Measurements from ENCODE around the gene CTBP1. TPM values are rescaled to one million over a fixed set of nuclear protein-coding genes. Genes with fewer than 3 reads are reported as not detected.

CTBP1 gene
- total and polyA plus RNA-seq, 2 of the 8 experiments (the other 6 are each of a cell fraction or from before 2014, with no cell fraction given) = 128 to 185 TPM

DNA sequence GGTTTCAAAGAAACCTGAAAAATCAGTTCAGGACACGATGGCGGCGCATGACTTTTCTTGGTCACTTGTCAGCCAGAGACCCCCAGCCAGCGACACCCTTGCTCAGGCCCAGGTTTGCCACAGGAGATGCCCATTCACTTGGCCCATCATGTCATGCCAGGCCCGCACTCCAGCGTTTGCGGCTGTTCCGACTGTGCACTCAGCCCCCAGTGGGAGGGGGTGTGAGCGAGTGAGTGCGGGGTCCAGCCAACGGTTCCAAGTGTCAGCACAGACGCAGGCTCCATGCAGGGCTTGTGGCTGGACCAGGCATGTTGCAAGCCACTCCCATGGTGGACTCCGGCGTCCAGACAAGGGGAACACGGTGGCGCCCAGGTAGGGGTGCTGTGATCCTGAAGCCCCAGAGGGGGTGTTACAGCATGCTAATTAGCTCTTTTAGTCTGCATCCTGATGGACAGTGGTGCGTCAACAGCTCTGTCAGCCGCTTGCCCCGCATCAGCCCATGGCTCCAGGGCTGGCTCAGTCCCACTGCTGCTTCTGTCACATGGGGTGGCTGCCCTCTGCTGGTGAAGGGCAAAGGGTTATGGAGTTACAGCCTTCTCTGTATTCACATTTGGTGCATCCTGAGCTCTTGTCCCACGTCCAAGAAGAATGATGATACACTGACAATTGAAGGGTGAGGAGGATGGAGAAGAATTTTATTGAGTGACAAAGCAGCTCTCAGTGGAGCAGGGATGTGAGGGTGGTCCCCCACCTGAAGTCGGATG lies 37.0 kb upstream of the CTBP1 start:
- Histone ChIP-seq H4K8ac (ENCODE audit: extremely low read depth, insufficient read depth, low read length) (no peak overlapping the region), H2AK5ac (ENCODE audit: low read depth, low read length) (no peak overlapping the region), H3K18ac (ENCODE audit: extremely low read depth, low read length) (no peak overlapping the region), H3K4me2 (ENCODE audit: insufficient read depth in 1 of 2, low read depth in 2 of 2, low read length in 2 of 2) (peak overlapping the region in 1 of 2 experiments; percentile 33; a peak in 1 of 4 replicates), H3K27ac (ENCODE audit: low read depth, low read length) (no peak overlapping the region), H2BK20ac (ENCODE audit: low read length) (no peak overlapping the region), H3K56ac (replicated peaks; ENCODE audit: insufficient read length, low read depth, low read length) (no peak overlapping the region), H2BK120ac (replicated peaks; ENCODE audit: low read depth, low read length) (no peak overlapping the region), H3K14ac (ENCODE audit: insufficient read length) (no peak overlapping the region), H3K4me1 (replicated peaks in 1 of 4; ENCODE audit: control insufficient read depth in 3 of 4, insufficient read depth in 4 of 4, low read length in 3 of 4) (peaks cover 0 to 5% (median 3%) of the 10 kb centered on the region in 4 experiments; a peak in 4 of 7 replicates), H2BK12ac (ENCODE audit: low read depth, low read length) (no peak overlapping the region), H3K27me3 (replicated peaks in 1 of 4; ENCODE audit: control insufficient read depth in 3 of 4, extremely low read depth in 1 of 4, insufficient read depth in 3 of 4, low read length in 3 of 4) (0 out of 7 replicates have a peak, but pooled peaks cover 0 to 2% (median 0%) of the 10 kb centered on the region in 4 experiments), H3K79me2 (ENCODE audit: control insufficient read depth in 1 of 2, insufficient read depth in 2 of 2, low read length in 2 of 2) (peaks cover 10 to 13% of the 10 kb centered on the region in 2 experiments), H2BK5ac (ENCODE audit: low read depth, low read length) (no peak overlapping the region), H4K91ac (replicated peaks; ENCODE audit: insufficient read length, low read length) (no peak overlapping the region), H3K23ac (ENCODE audit: insufficient read length) (no peak overlapping the region), H3K79me1 (ENCODE audit: low read depth, low read length) (peaks cover 5% of the 10 kb centered on the region; the same call in 1 of the 2 replicates), H3K9me3 (ENCODE audit: insufficient read depth in 2 of 2, low read depth in 1 of 2, low read length in 1 of 2) (no peaks in the 10 kb centered on the region), H3K4me3 (ENCODE audit: extremely low read depth in 1 of 4, insufficient read depth in 2 of 4, low read depth in 3 of 4, low read length in 4 of 4) (no peak overlapping the region), H4K20me1 (replicated peaks in 1 of 2; ENCODE audit: control insufficient read depth in 1 of 2, insufficient read depth in 2 of 2, low read length in 2 of 2) (peaks cover 4% of the 10 kb centered on the region in 2 experiments), H3K9ac (replicated peaks in 1 of 4; ENCODE audit: extremely low read depth in 1 of 4, low read depth in 3 of 4, low read length in 3 of 4) (no peak overlapping the region), H3K36me3 (ENCODE audit: control insufficient read depth in 2 of 4, insufficient read depth in 4 of 4, low read length in 3 of 4) (no peaks in the 10 kb centered on the region), H3K4ac (replicated peaks; ENCODE audit: insufficient read length, low read depth, low read length) (no peak overlapping the region), H2BK15ac (ENCODE audit: low read length) (no peak overlapping the region), H3K23me2 (ENCODE audit: low read depth, low read length) (peaks cover 7% of the 10 kb centered on the region; the same call in 1 of the 2 replicates), H4K5ac (ENCODE audit: insufficient read length, low read depth, low read length) (no peak overlapping the region), H2AFZ (ENCODE audit: low read length) (no peak overlapping the region)
- DNase-seq (ENCODE audit: low read depth in 1 of 2, low spot score in 2 of 2) (no peak), FAIRE-seq (peak; percentile 24)
- POLR2A ChIA-PET (ENCODE audit: partially characterized antibody) = interaction anchor here (1.6 kb wide), 1 partner anchor 14 kb away, joined by 4 read pairs; no protein-coding TSS in a partner anchor
- CTCF ChIA-PET (ENCODE audit: partially characterized antibody) = interaction anchor here (0.6 to 2.9 kb wide), 5 partner anchors 16 to 547 kb away, joined by 3 to 9 read pairs (median 5); no protein-coding TSS in a partner anchor
- 60% methylated on average over 21 of the region's 21 CpGs; no CpG with 5 or more reads in 1 of the 2 experiments for WGBS, 2 experiments (ENCODE audit: extremely low coverage in 1 of 2, insufficient coverage in 1 of 2, insufficient read length in 1 of 2, insufficient replicate concordance in 2 of 2, low coverage in 1 of 2, low lambda C conversion rate in 2 of 2, missing lambda C conversion rate in 1 of 2)
- TF ChIP-seq RAD21 (IDR thresholded peaks at IDR 0.05 in 1 of 2, conservative IDR thresholded peaks at IDR 0.05 in 1 of 2; ENCODE audit: low read depth in 2 of 2, low read length in 2 of 2) (peak; percentile 84 to 88), SIN3A (conservative IDR thresholded peaks at IDR 0.05 in 1 of 2, IDR thresholded peaks at IDR 0.05 in 1 of 2; ENCODE audit: low read depth in 1 of 2, low read length in 2 of 2) (0 out of 4 replicates have a peak, but pooled peaks of 1 of the 2 experiments have one; percentile 38), SP2 (IDR thresholded peaks at IDR 0.05; ENCODE audit: low read length) (no peak), POU5F1 (IDR thresholded peaks at IDR 0.05; ENCODE audit: low read depth, low read length) (no peak), ASH2L (IDR thresholded peaks at IDR 0.05; ENCODE audit: low read length) (no peak), CHD2 (IDR thresholded peaks at IDR 0.05; ENCODE audit: low read length) (no peak)
- TF ChIP-seq, protein P1, sequence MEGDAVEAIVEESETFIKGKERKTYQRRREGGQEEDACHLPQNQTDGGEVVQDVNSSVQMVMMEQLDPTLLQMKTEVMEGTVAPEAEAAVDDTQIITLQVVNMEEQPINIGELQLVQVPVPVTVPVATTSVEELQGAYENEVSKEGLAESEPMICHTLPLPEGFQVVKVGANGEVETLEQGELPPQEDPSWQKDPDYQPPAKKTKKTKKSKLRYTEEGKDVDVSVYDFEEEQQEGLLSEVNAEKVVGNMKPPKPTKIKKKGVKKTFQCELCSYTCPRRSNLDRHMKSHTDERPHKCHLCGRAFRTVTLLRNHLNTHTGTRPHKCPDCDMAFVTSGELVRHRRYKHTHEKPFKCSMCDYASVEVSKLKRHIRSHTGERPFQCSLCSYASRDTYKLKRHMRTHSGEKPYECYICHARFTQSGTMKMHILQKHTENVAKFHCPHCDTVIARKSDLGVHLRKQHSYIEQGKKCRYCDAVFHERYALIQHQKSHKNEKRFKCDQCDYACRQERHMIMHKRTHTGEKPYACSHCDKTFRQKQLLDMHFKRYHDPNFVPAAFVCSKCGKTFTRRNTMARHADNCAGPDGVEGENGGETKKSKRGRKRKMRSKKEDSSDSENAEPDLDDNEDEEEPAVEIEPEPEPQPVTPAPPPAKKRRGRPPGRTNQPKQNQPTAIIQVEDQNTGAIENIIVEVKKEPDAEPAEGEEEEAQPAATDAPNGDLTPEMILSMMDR (IDR thresholded peaks at IDR 0.05; ENCODE audit: control extremely low read depth in 1 of 3, insufficient read depth in 1 of 3, low read depth in 1 of 3, low read length in 3 of 3) = peak in 2 of 3 experiments; percentile 80 to 90; a peak in 3 of 4 replicates
- TF ChIP-seq, protein P2, sequence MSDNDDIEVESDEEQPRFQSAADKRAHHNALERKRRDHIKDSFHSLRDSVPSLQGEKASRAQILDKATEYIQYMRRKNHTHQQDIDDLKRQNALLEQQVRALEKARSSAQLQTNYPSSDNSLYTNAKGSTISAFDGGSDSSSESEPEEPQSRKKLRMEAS (IDR thresholded peaks at IDR 0.05) = peak; percentile 46; the same call in 1 of the 2 replicates
